Measurements from ENCODE around the gene ZNF608. TPM values are rescaled to one million over a fixed set of nuclear protein-coding genes. Genes with fewer than 3 reads are reported as not detected.
A peak's percentile ranks its signal among the peaks of the same experiment; 100 is the strongest.

The ZNF608 gene
- total RNA-seq, 1 donor from 2014 or later, result 213 TPM

DNA sequence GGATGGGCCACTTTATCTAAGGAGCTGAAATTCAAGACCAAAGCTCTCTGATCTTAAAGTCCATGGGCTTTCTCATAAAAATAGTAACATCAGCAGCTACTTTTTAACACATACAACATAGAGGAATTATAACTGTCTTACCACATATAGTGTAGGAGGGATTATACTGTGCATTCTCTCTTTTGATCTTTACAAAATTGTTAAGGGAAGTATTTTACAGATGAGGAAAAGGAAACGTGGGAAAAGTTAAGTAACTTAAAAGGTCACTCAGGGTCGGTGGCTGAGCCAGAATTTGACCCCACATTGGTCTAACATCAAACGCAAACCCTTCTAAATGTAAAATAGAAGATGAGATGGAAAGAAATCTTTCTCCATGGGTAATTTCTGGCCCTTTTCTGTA is 38.4 kb downstream of the ZNF608 start:
- H3K9me3 Mint-ChIP-seq, result peaks cover 3% of the 10 kb centered on the region
- Histone ChIP-seq H3F3A (ENCODE audit: low read depth) (peaks cover 48% of the 10 kb centered on the region), H3K4me3 (peak overlapping the region; percentile 16), H4K20me1 (ENCODE audit: low read depth) (peaks cover 100% of the 10 kb centered on the region), H3K27me3 (no peaks in the 10 kb centered on the region), H3K36me3 (no peaks in the 10 kb centered on the region), H3K79me2 (ENCODE audit: low read depth) (peaks cover 100% of the 10 kb centered on the region), H3K9ac (no peak overlapping the region), H3K4me1 (peaks cover 91% of the 10 kb centered on the region), H3K27ac (peak overlapping the region; percentile 35), H2AFZ (replicated peaks) (no peak overlapping the region), H3K4me2 (peak overlapping the region; percentile 73), H3K9me3 (ENCODE audit: low read depth) (no peaks in the 10 kb centered on the region)
- TF ChIP-seq EZH2 (IDR thresholded peaks at IDR 0.05) (no peak), EZH2phosphoT487 (IDR thresholded peaks at IDR 0.05) (no peak)
- TF ChIP-seq, protein P1, sequence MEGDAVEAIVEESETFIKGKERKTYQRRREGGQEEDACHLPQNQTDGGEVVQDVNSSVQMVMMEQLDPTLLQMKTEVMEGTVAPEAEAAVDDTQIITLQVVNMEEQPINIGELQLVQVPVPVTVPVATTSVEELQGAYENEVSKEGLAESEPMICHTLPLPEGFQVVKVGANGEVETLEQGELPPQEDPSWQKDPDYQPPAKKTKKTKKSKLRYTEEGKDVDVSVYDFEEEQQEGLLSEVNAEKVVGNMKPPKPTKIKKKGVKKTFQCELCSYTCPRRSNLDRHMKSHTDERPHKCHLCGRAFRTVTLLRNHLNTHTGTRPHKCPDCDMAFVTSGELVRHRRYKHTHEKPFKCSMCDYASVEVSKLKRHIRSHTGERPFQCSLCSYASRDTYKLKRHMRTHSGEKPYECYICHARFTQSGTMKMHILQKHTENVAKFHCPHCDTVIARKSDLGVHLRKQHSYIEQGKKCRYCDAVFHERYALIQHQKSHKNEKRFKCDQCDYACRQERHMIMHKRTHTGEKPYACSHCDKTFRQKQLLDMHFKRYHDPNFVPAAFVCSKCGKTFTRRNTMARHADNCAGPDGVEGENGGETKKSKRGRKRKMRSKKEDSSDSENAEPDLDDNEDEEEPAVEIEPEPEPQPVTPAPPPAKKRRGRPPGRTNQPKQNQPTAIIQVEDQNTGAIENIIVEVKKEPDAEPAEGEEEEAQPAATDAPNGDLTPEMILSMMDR (IDR thresholded peaks at IDR 0.05), result no peak
- peaks cover 8% of the 10 kb centered on the region for H3K27me3 Mint-ChIP-seq (ENCODE audit: insufficient read depth, low read depth)
- peak overlapping the region; percentile 97 for H3K27ac Mint-ChIP-seq
- peaks cover 95% of the 10 kb centered on the region for H3K4me1 Mint-ChIP-seq
- DNase-seq (ENCODE audit: low spot score), result no peak
- peak overlapping the region; percentile 71 for H3K4me3 Mint-ChIP-seq
- H3K36me3 Mint-ChIP-seq, result peaks cover 20% of the 10 kb centered on the region

DNA sequence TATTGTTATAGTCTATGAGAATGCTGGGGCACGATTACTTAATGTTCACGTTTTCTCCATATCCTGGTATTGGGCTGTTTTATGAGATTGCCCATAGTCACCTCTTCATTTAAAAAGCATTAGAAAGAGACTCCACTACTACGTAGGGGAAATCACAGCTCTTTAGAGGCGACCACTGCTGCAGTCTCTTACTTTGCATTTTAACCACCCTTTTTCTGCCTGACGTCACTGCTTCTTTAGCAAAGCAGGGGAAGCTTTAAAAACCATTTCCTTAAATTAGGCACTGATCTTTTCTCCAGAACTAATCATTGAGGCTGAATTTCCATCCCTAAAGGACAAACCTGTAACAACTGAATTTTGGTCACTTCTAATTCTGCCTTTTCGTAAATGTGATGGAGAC is 38.9 kb downstream of the ZNF608 start:
- no peak overlapping the region for H3K9ac ChIP-seq

DNA sequence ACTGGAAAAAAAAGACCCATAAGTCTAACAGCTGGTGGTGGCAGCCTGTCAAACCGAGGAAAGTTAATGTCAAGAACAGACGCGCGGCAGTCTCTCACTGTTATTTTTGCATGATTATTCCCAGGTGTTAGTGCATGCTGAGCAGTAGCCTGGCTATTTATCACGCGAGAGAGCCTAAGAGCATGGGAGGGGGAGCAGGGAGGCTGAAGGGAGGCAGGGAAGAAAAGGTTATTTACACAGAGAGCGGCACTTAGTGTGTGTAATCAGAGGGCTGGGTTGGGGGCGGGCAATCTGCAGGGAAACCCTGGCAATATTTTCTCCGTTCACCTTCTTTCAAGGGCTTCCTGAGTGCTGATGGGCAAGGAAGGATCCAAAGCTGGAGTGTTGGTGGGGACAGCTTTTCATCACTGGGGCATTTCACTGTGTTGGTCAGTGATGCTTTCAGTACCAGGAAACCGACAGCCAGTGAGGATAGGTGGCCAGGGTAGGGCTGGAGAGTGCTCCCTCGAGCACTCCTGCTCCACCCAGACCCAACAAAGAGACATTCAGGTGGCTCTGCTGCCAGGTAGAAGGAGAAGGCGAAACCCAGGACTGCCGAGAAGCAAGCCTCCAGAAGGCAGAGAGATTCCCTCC is 39.6 kb downstream of the ZNF608 start:
- Histone ChIP-seq H3K27ac (peak overlapping the region; percentile 35), H3K79me2 (ENCODE audit: low read depth) (peaks cover 100% of the 10 kb centered on the region), H3K36me3 (no peaks in the 10 kb centered on the region), H3K4me3 (no peak overlapping the region), H3K27me3 (no peaks in the 10 kb centered on the region), H3F3A (ENCODE audit: low read depth) (peaks cover 48% of the 10 kb centered on the region), H3K4me2 (peak overlapping the region; percentile 73), H3K9ac (no peak overlapping the region), H3K9me3 (ENCODE audit: low read depth) (no peaks in the 10 kb centered on the region), H2AFZ (replicated peaks) (no peak overlapping the region), H3K4me1 (peaks cover 98% of the 10 kb centered on the region), H4K20me1 (ENCODE audit: low read depth) (peaks cover 100% of the 10 kb centered on the region)
- peaks cover 2% of the 10 kb centered on the region for H3K9me3 Mint-ChIP-seq
- H3K36me3 Mint-ChIP-seq, result peaks cover 12% of the 10 kb centered on the region
- TF ChIP-seq EZH2 (IDR thresholded peaks at IDR 0.05), result no peak
- TF ChIP-seq, protein P1 (IDR thresholded peaks at IDR 0.05), result no peak
- no peak for TF ChIP-seq EZH2phosphoT487 (IDR thresholded peaks at IDR 0.05)
- H3K27me3 Mint-ChIP-seq (ENCODE audit: insufficient read depth, low read depth), result peaks cover 8% of the 10 kb centered on the region
- H3K27ac Mint-ChIP-seq, result peak overlapping the region; percentile 97
- no peak for DNase-seq (ENCODE audit: low spot score)
- H3K4me3 Mint-ChIP-seq, result peak overlapping the region; percentile 71
- peaks cover 97% of the 10 kb centered on the region for H3K4me1 Mint-ChIP-seq

More for the DNA sequence above, 38.9 kb downstream of the ZNF608 start:
- peaks cover 96% of the 10 kb centered on the region for H3K4me1 Mint-ChIP-seq
- Histone ChIP-seq H3K36me3 (no peaks in the 10 kb centered on the region), H3K4me1 (peaks cover 95% of the 10 kb centered on the region), H3K27me3 (no peaks in the 10 kb centered on the region), H3K9me3 (ENCODE audit: low read depth) (no peaks in the 10 kb centered on the region), H3F3A (ENCODE audit: low read depth) (peaks cover 48% of the 10 kb centered on the region), H3K4me2 (peak overlapping the region; percentile 73), H4K20me1 (ENCODE audit: low read depth) (peaks cover 100% of the 10 kb centered on the region), H3K27ac (peak overlapping the region; percentile 35), H3K79me2 (ENCODE audit: low read depth) (peaks cover 100% of the 10 kb centered on the region), H2AFZ (replicated peaks) (no peak overlapping the region), H3K4me3 (peak overlapping the region; percentile 16)
- H3K4me3 Mint-ChIP-seq, result peak overlapping the region; percentile 71
- H3K27me3 Mint-ChIP-seq (ENCODE audit: insufficient read depth, low read depth), result peaks cover 8% of the 10 kb centered on the region
- peaks cover 2% of the 10 kb centered on the region for H3K9me3 Mint-ChIP-seq
- H3K27ac Mint-ChIP-seq, result peak overlapping the region; percentile 97
- peaks cover 15% of the 10 kb centered on the region for H3K36me3 Mint-ChIP-seq
- TF ChIP-seq, protein P1 (IDR thresholded peaks at IDR 0.05), result no peak
- no peak for TF ChIP-seq EZH2phosphoT487 (IDR thresholded peaks at IDR 0.05)
- TF ChIP-seq EZH2 (IDR thresholded peaks at IDR 0.05), result no peak
- DNase-seq (ENCODE audit: low spot score), result no peak

All from neural progenitor cell (in vitro differentiated cells).